H1 (cell line): Measurements from ENCODE around the gene PROM2. TPM values are rescaled to one million over a fixed set of nuclear protein-coding genes. Genes with fewer than 3 reads are reported as not detected.

ENCODE experiments used
- CHD7 ChIP-seq: fragments of 300-600 bp; sonication (generic); IDR thresholded peaks from 2 replicates; pipeline ENCODE4 v1.7.1; 2012; ENCODE audit warnings: low read length, moderate library complexity, mild to moderate bottlenecking, inconsistent platforms; ENCODE audit not compliant: insufficient replicate concordance
- CTBP2 ChIP-seq: IDR thresholded peaks from 2 replicates; pipeline ENCODE4 v1.7.0; 2011; ENCODE audit warnings: borderline replicate concordance, mild to moderate bottlenecking, moderate library complexity, mixed read lengths, low read length; ENCODE audit not compliant: insufficient read depth, insufficient read length
- polyA plus RNA-seq, 7 experiments: library from polyadenylated mRNA; depleted of rRNA in 3 of 7; stranded (reverse) in 5 of 7; unstranded in 2 of 7; fragments of >200 nt in 5 of 7; fragments of 200-250 nt in 2 of 7; gene quantifications; 1 replicate in 5 of 7; 2 replicates in 1 of 7; 4 replicates in 1 of 7; pipeline versions ENCODE4 v1.2.1 to v1.2.3, GENCODE V29; 2011 to 2013; ENCODE audit warnings: missing spikeins in 2 of 7, mixed read lengths in 2 of 7
- total RNA-seq: library from RNA; stranded (reverse); fragmentation: NEBNext Ultra II Directional; extraction: Animal tissue kit (Norgen Biotek cat#: 25700); gene quantifications from 2 replicates; pipeline ENCODE4 v1.2.1, GENCODE V29; 2021

The PROM2 gene
- total and polyA plus RNA-seq, 2 of the 8 experiments (the other 6 are each of a cell fraction or from before 2014, with no cell fraction given) = 1.6 to 3.8 TPM

GRCh38 chr2:95299961-95300360, 25.7 kb downstream of the PROM2 start (continued):
- no peak for TF ChIP-seq CHD7
- TF ChIP-seq CTBP2 = no peak
